Testis (tissue), 3 donors: ENCODE results near the gene CNIH3. TPM values are rescaled to one million over a fixed set of nuclear protein-coding genes. Genes with fewer than 3 reads are reported as not detected.

Source experiments
- DNase-seq: peaks from one replicate; pipeline ENCODE4 v3.0.0-alpha.2; 2019
- H3K27ac ChIP-seq, 2 donors: fragments of 200-600 bp; sonication (generic); one replicate each; pipeline ENCODE4 v1.5.1; 2019
- H3K27me3 ChIP-seq: fragments of 200-600 bp; sonication (generic); one replicate; pipeline ENCODE4 v1.5.1; 2019
- H3K36me3 ChIP-seq: fragments of 200-600 bp; sonication (generic); one replicate; pipeline ENCODE4 v1.5.1; 2017; ENCODE audit warnings: low read depth; ENCODE audit errors: missing control alignments
- H3K4me1 ChIP-seq: fragments of 200-600 bp; sonication (generic); one replicate; pipeline ENCODE4 v1.5.1; 2019
- H3K4me3 ChIP-seq, 2 donors: fragments of 200-600 bp; sonication (generic); one replicate each; pipeline ENCODE4 v1.5.1; 2017 to 2019
- H3K9me3 ChIP-seq: fragments of 200-600 bp; sonication (generic); one replicate; pipeline ENCODE4 v1.5.1; 2017
- CTCF ChIP-seq, 3 experiments: fragments of 450-650 bp in 2 of 3; fragments of 200-600 bp in 1 of 3; sonication (generic) in 1 of 3; IDR thresholded peaks; one replicate each; pipeline ENCODE4 v1.5.1; 2016 to 2019; ENCODE audit warnings: antibody characterized with exemption in 3 of 3, mild to moderate bottlenecking in 2 of 3, moderate library complexity in 1 of 3
- POLR2A ChIP-seq: fragments of 450-650 bp; IDR thresholded peaks from one replicate; pipeline ENCODE4 v1.6.1; 2017; ENCODE audit warnings: antibody characterized with exemption, mild to moderate bottlenecking, moderate library complexity
- WGBS, 2 donors: methylation state at CpG; one replicate each; pipeline ENCODE4 v1.1.5; 2018; 5-methylcytosine and 5-hydroxymethylcytosine counted together
- intact Hi-C: fragments of 100-400 bp; cut with DNase I; formaldehyde crosslinking; loops from one replicate; pipeline ENCODE4 v1.15.1; 2023; ENCODE audit warnings: low total_unique reads
- polyA plus RNA-seq: library from polyadenylated mRNA; stranded (reverse); fragments of 350-450 nt; fragmentation: Illumina TruSeq; extraction: RNeasy Lipid Tissue Mini Kit (QIAGEN cat#74804); gene quantifications from one replicate; pipeline ENCODE4 v1.2.3, GENCODE V29; 2014; ENCODE audit warnings: low read depth, low replicate concordance; ENCODE audit not compliant: insufficient read depth
- total RNA-seq, 2 donors: library from RNA; depleted of rRNA; stranded (reverse); fragments of >200 nt; gene quantifications; one replicate each; pipeline ENCODE4 v1.2.3, GENCODE V29; 2016

CNIH3 gene
- total and polyA plus RNA-seq, 3 donors from 2014 or later = 8.5 to 9.8 (median 8.5) TPM

GRCh38 chr1:224767676-224768075 is 151.6 kb downstream of the CNIH3 start:
- TF ChIP-seq POLR2A = no peak
- TF ChIP-seq CTCF (IDR thresholded peaks at IDR 0.05) = no peak
- 86 to 87% methylated on average over 2 of the region's 2 CpGs for WGBS, 2 donors
- Histone ChIP-seq H3K27me3 (no peaks in the 10 kb centered on the region), H3K9me3 (no peaks in the 10 kb centered on the region), H3K27ac (no peak overlapping the region), H3K36me3 (no peaks in the 10 kb centered on the region), H3K4me3 (no peak overlapping the region), H3K4me1 (no peaks in the 10 kb centered on the region)
- intact Hi-C loops = no loop called here
- DNase-seq = no peak

- no peaks in the 10 kb centered on the region for H3K27me3 ChIP-seq
- no peaks in the 10 kb centered on the region for H3K9me3 ChIP-seq
- WGBS, 2 donors = 93 to 96% methylated on average over 6 of the region's 6 CpGs
- no peaks in the 10 kb centered on the region for H3K36me3 ChIP-seq
- DNase-seq = no peak
- H3K27ac ChIP-seq = no peak overlapping the region
- intact Hi-C loops = no loop called here
- H3K4me3 ChIP-seq = no peak overlapping the region
- TF ChIP-seq CTCF (IDR thresholded peaks at IDR 0.05) (no peak), POLR2A (no peak)
- no peaks in the 10 kb centered on the region for H3K4me1 ChIP-seq
These were observed 152.9 kb downstream of the CNIH3 start for GRCh38 chr1:224768971-224769370.

- Histone ChIP-seq H3K9me3 (no peaks in the 10 kb centered on the region), H3K4me3 (no peak overlapping the region), H3K27ac (no peak overlapping the region), H3K27me3 (no peaks in the 10 kb centered on the region), H3K36me3 (no peaks in the 10 kb centered on the region), H3K4me1 (no peaks in the 10 kb centered on the region)
- TF ChIP-seq CTCF (IDR thresholded peaks at IDR 0.05) = no peak
- TF ChIP-seq POLR2A = no peak
- WGBS, 2 donors = 80 to 83% methylated on average over 7 of the region's 7 CpGs
- DNase-seq = no peak
- intact Hi-C loops = no loop called here
These were observed 153.6 kb downstream of the CNIH3 start for GRCh38 chr1:224769452-224770335.

- Histone ChIP-seq H3K27ac (no peak overlapping the region), H3K4me3 (no peak overlapping the region), H3K36me3 (no peaks in the 10 kb centered on the region), H3K9me3 (no peaks in the 10 kb centered on the region), H3K27me3 (no peaks in the 10 kb centered on the region), H3K4me1 (no peaks in the 10 kb centered on the region)
- no peak for TF ChIP-seq POLR2A
- no peak for TF ChIP-seq CTCF (IDR thresholded peaks at IDR 0.05)
- intact Hi-C loops = no loop called here
- 76 to 81% methylated on average over 5 of the region's 5 CpGs for WGBS, 2 donors
- DNase-seq = no peak
These were observed 154.2 kb downstream of the CNIH3 start for GRCh38 chr1:224770336-224770693.

GRCh38 chr1:224773646-224774045 is 157.5 kb downstream of the CNIH3 start:
- no peaks in the 10 kb centered on the region for H3K9me3 ChIP-seq
- 87 to 91% methylated on average over 2 of the region's 2 CpGs for WGBS, 2 donors
- H3K4me3 ChIP-seq = no peak overlapping the region
- no peaks in the 10 kb centered on the region for H3K27me3 ChIP-seq
- no peak for TF ChIP-seq POLR2A
- TF ChIP-seq CTCF (IDR thresholded peaks at IDR 0.05) = no peak
- DNase-seq = no peak
- intact Hi-C loops = no loop called here
- H3K36me3 ChIP-seq = no peaks in the 10 kb centered on the region
- no peak overlapping the region for H3K27ac ChIP-seq
- H3K4me1 ChIP-seq = no peaks in the 10 kb centered on the region
